Heart right ventricle (tissue), 16 donors: ENCODE data around the gene APBB1. TPM values are rescaled to one million over a fixed set of nuclear protein-coding genes. Genes with fewer than 3 reads are reported as not detected.

ENCODE experiments used
- ATAC-seq, 8 donors: fragments of 200-7000 bp; cut with Tn5 transposase; one replicate each; pipeline ENCODE4 v1.9.1; 2020; ENCODE audit warnings: mild to moderate bottlenecking in 8 of 8, moderate library complexity in 8 of 8, moderate number of reproducible peaks in 1 of 8
- DNase-seq, 2 donors: peaks; one replicate each; pipeline ENCODE4 v3.0.0-alpha.2; 2020
- H3K27ac ChIP-seq, 10 donors: fragments of 200-600 bp; sonication (generic) in 2 of 10; one replicate each; pipeline versions ENCODE4 v1.5.0 to v1.8.0; 2020 to 2022; ENCODE audit warnings: mild to moderate bottlenecking in 3 of 10
- H3K27me3 ChIP-seq, 7 donors: fragments of 200-600 bp; one replicate each; pipeline ENCODE4 v1.8.0; 2021 to 2022; ENCODE audit warnings: mild to moderate bottlenecking in 2 of 7
- H3K36me3 ChIP-seq, 9 donors: fragments of 200-600 bp; sonication (generic) in 1 of 9; one replicate each; pipeline versions ENCODE4 v1.5.0 to v1.8.0; 2020 to 2022; ENCODE audit warnings: mild to moderate bottlenecking in 2 of 9
- H3K4me1 ChIP-seq, 9 donors: fragments of 200-600 bp; sonication (generic) in 1 of 9; one replicate each; pipeline versions ENCODE4 v1.5.0 to v1.8.0; 2020 to 2022; ENCODE audit warnings: mild to moderate bottlenecking in 4 of 9
- H3K4me3 ChIP-seq, 10 donors: fragments of 200-600 bp; sonication (generic) in 2 of 10; one replicate each; pipeline versions ENCODE4 v1.5.0 to v1.8.0; 2020 to 2022; ENCODE audit warnings: mild to moderate bottlenecking in 7 of 10, moderate library complexity in 2 of 10
- H3K9me3 ChIP-seq, 11 donors: fragments of 200-600 bp in 10 of 11; sonication (generic) in 2 of 11; one replicate each; pipeline versions ENCODE4 v1.5.0 to v1.8.0; 2013 to 2022; ENCODE audit warnings: mild to moderate bottlenecking in 2 of 11, control low read depth in 1 of 11, moderate library complexity in 1 of 11
- WGBS, 2 donors: extraction: QIAGEN DNeasy Blood & Tissue Kit; methylation state at CpG; one replicate each; pipeline ENCODE4 v1.1.7; 2013; ENCODE audit warnings: inconsistent platforms in 1 of 2; 5-methylcytosine and 5-hydroxymethylcytosine counted together
- intact Hi-C, 10 donors: fragments of 100-400 bp; cut with DNase I; formaldehyde crosslinking; loops; one replicate each; pipeline versions ENCODE4 v1.11.1 to v1.14.2; 2022
- polyA plus RNA-seq, 2 donors: library from polyadenylated mRNA; stranded (reverse); fragments of 200-250 nt; gene quantifications; one replicate each; pipeline ENCODE4 v1.2.3, GENCODE V29; 2013
- total RNA-seq, 10 donors: library from RNA; stranded (reverse); fragmentation: NEBNext Ultra II Directional in 3 of 10; extraction: Animal tissue kit (Norgen Biotek cat#: 25700) in 3 of 10; gene quantifications; one replicate each; pipeline versions ENCODE4 v1.2.1 to v1.2.4, GENCODE V29; 2021 to 2023
- TF ChIP-seq, protein P1 (sequence below), 9 donors: fragments of 200-600 bp; sonication (generic) in 2 of 9; IDR thresholded peaks; one replicate each; pipeline versions ENCODE4 v1.5.0 to v1.8.0; 2021 to 2022; ENCODE audit warnings: antibody characterized with exemption in 9 of 9, mild to moderate bottlenecking in 5 of 9, moderate library complexity in 1 of 9
- donor health status: Arrhythmogenic right ventricular cardiomyopathy.
- donor health status: ischemic (EF 13 %, LVEDD 7.1; RV severe dilation, severe dysfunction).
- donor health status: healthy with polysubstance abuse.
- donor health status: DM: no; HTN: yes; CAD: no.
- donor health status: DM: no; HTN: no; CAD: no.
- donor health status: ischemic (EF 25% LVEDD 6.9; RV normal size, moderate dysfunction).
- donor health status: ischemic (EF 25% LVEDD 5.7; RV mildly dilated, moderate dysfunction).
- donor health status: healthy.
- donor health status: DM: yes; HTN: yes; CAD: no.
- donor health status: Ischemic cardiomyopathy.
- donor health status: ischemic (EF 35%, LVEDD 5.7; RV mildly dilated, moderate dysfunction).
- donor health status: nonischemic (EF 11% LVEDD 7.7; RV severe dilation, severe dysfunction).
- donor health status: DM: yes; HTN: yes; CAD: no.
- donor health status: PGD.
- donor health status: ischemic (EF 29% LVEDD 5.4; RV normal size, mild dysfunction).
- donor health status: nonischemic (EF 23%, LVEDD 6.1; RV moderate dilation, normal function).

Gene APBB1
- total and polyA plus RNA-seq, 12 donors = 54.3 to 93.3 (median 71.1) TPM

DNA sequence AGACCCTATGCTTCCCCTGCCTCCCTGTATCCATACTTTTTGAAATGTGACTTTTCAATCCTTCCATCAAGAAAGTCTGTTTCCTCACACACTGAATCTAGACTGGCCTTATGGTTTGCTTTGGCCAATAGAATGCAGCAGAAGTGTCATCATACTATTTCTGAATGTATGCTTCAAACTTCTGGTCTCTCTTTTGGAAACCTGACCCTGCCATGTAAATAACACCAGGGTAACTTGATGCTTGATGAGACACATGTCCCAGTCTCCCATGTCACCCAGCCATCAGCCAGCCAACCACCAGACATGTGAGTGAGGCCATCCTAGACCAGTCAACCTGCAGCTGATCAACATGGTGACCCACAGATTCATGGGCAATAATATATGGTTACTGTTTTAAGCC lies 68.9 kb downstream of the APBB1 start:
- no peak for ATAC-seq
- Histone ChIP-seq H3K9me3 (no peaks in the 10 kb centered on the region), H3K27me3 (no peaks in the 10 kb centered on the region), H3K27ac (no peak overlapping the region), H3K4me1 (peaks cover 0 to 7% (median 0%) of the 10 kb centered on the region in 9 donors), H3K36me3 (no peaks in the 10 kb centered on the region), H3K4me3 (no peak overlapping the region)
- TF ChIP-seq, protein P1, sequence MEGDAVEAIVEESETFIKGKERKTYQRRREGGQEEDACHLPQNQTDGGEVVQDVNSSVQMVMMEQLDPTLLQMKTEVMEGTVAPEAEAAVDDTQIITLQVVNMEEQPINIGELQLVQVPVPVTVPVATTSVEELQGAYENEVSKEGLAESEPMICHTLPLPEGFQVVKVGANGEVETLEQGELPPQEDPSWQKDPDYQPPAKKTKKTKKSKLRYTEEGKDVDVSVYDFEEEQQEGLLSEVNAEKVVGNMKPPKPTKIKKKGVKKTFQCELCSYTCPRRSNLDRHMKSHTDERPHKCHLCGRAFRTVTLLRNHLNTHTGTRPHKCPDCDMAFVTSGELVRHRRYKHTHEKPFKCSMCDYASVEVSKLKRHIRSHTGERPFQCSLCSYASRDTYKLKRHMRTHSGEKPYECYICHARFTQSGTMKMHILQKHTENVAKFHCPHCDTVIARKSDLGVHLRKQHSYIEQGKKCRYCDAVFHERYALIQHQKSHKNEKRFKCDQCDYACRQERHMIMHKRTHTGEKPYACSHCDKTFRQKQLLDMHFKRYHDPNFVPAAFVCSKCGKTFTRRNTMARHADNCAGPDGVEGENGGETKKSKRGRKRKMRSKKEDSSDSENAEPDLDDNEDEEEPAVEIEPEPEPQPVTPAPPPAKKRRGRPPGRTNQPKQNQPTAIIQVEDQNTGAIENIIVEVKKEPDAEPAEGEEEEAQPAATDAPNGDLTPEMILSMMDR (IDR thresholded peaks at IDR 0.05) = no peak
- intact Hi-C loops = loop anchor here (5.0 to 10.0 kb wide), 9 partner anchors 33 to 328 kb away; partner anchors contain the start of gene CCKBR (in 2 of the 10)
- no peak for DNase-seq

DNA sequence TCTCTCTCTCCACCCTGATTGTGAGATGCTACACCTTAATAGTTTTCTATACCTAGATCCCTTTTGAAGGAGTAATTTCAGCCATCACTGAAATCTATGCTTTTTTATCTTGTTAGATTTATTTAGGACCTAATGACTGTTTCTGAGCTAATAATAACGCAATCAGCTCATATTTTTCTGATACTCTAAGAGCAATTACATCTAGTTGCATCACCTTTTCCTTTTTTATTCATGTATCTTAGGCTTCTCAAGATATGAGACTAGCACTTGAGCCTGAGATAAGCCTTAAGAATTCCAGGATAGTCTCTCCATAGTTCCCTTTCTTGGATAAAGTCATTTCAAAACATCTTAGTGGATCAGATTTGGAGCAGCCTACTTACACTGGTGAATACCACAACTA lies 73.5 kb downstream of the APBB1 start:
- Histone ChIP-seq H3K4me3 (no peak overlapping the region), H3K27me3 (no peaks in the 10 kb centered on the region), H3K36me3 (no peaks in the 10 kb centered on the region), H3K4me1 (no peaks in the 10 kb centered on the region), H3K9me3 (no peaks in the 10 kb centered on the region), H3K27ac (no peak overlapping the region)
- ATAC-seq (no peak), DNase-seq (no peak)
- WGBS, 2 donors = 94 to 98% methylated on average over 1 of the region's 1 CpG
- intact Hi-C loops = no loop called here
- TF ChIP-seq, protein P1 (IDR thresholded peaks at IDR 0.05) = no peak

Other genes with a start within 250 kb of the APBB1 start
- not detected for gene OR52B2, start 248.8 kb downstream of the APBB1 start, total RNA-seq
- not detected for gene OR52B2, start 248.8 kb downstream of the APBB1 start, polyA plus RNA-seq
- not detected for gene OR52W1, start 219.9 kb downstream of the APBB1 start, total RNA-seq
- gene OR52W1, start 219.9 kb downstream of the APBB1 start, polyA plus RNA-seq = not detected
- not detected for gene C11orf42, start 213.5 kb downstream of the APBB1 start, total RNA-seq
- gene C11orf42, start 213.5 kb downstream of the APBB1 start, polyA plus RNA-seq = not detected
- gene FHIP1B, start 184.5 kb downstream of the APBB1 start, total RNA-seq = 10 to 100 TPM; 13.4 to 17.3 (median 14.3) TPM
- gene FHIP1B, start 184.5 kb downstream of the APBB1 start, polyA plus RNA-seq = 10 to 100 TPM; 20.2 to 23.3 TPM
- gene CNGA4, start 180.0 kb downstream of the APBB1 start, total RNA-seq = under 1 TPM in 1 of 10 donors, not detected in 9; 0.13 TPM
- under 1 TPM in 1 of 2 donors, not detected in 1; 0.01 TPM for gene CNGA4, start 180.0 kb downstream of the APBB1 start, polyA plus RNA-seq
- not detected for gene CCKBR, start 159.3 kb downstream of the APBB1 start, total RNA-seq
- under 1 TPM in 1 of 2 donors, not detected in 1; 0.15 TPM for gene CCKBR, start 159.3 kb downstream of the APBB1 start, polyA plus RNA-seq
- gene CAVIN3, start 98.6 kb downstream of the APBB1 start, total RNA-seq = 100 to 1,000 TPM in 1 of 10 donors, 10 to 100 TPM in 9; 39.3 to 117 (median 46.0) TPM
- gene CAVIN3, start 98.6 kb downstream of the APBB1 start, polyA plus RNA-seq = 100 to 1,000 TPM; 150 to 186 TPM
- gene SMPD1, start 28.6 kb downstream of the APBB1 start, total RNA-seq = 10 to 100 TPM; 57.4 to 88.1 (median 67.6) TPM
- 10 to 100 TPM; 53.8 to 62.1 TPM for gene SMPD1, start 28.6 kb downstream of the APBB1 start, polyA plus RNA-seq
- gene HPX, start 21.9 kb upstream of the APBB1 start, total RNA-seq = under 1 TPM in 5 of 10 donors, not detected in 5; 0.33 to 0.55 (median 0.40) TPM
- gene HPX, start 21.9 kb upstream of the APBB1 start, polyA plus RNA-seq = under 1 TPM; 0.22 to 0.73 TPM
- 10 to 100 TPM in 3 of 10 donors, 1 to 10 TPM in 7; 6.3 to 12.7 (median 8.7) TPM for gene TRIM3, start 54.8 kb upstream of the APBB1 start, total RNA-seq
- 10 to 100 TPM; 14.5 to 14.6 TPM for gene TRIM3, start 54.8 kb upstream of the APBB1 start, polyA plus RNA-seq
- gene ARFIP2, start 62.2 kb upstream of the APBB1 start, total RNA-seq = 10 to 100 TPM; 12.4 to 23.0 (median 14.8) TPM
- 10 to 100 TPM; 16.2 to 36.8 TPM for gene ARFIP2, start 62.2 kb upstream of the APBB1 start, polyA plus RNA-seq
- gene TIMM10B, start 62.4 kb upstream of the APBB1 start, total RNA-seq = 10 to 100 TPM; 13.8 to 21.6 (median 17.5) TPM
- 10 to 100 TPM; 10.0 to 16.3 TPM for gene TIMM10B, start 62.4 kb upstream of the APBB1 start, polyA plus RNA-seq
- gene DNHD1, start 78.2 kb upstream of the APBB1 start, total RNA-seq = 1 to 10 TPM; 3.4 to 7.8 (median 6.5) TPM
- gene DNHD1, start 78.2 kb upstream of the APBB1 start, polyA plus RNA-seq = 10 to 100 TPM in 1 of 2 donors, 1 to 10 TPM in 1; 1.7 to 13.8 TPM
- gene RRP8, start 184.5 kb upstream of the APBB1 start, total RNA-seq = 10 to 100 TPM; 12.1 to 23.3 (median 20.5) TPM
- 10 to 100 TPM; 16.1 to 23.0 TPM for gene RRP8, start 184.5 kb upstream of the APBB1 start, polyA plus RNA-seq
- 100 to 1,000 TPM; 150 to 247 (median 204) TPM for gene ILK, start 184.7 kb upstream of the APBB1 start, total RNA-seq
- 100 to 1,000 TPM; 213 to 244 TPM for gene ILK, start 184.7 kb upstream of the APBB1 start, polyA plus RNA-seq
- 100 to 1,000 TPM in 1 of 10 donors, 10 to 100 TPM in 9; 78.0 to 101 (median 89.7) TPM for gene TAF10, start 193.1 kb upstream of the APBB1 start, total RNA-seq
- gene TAF10, start 193.1 kb upstream of the APBB1 start, polyA plus RNA-seq = 100 to 1,000 TPM in 1 of 2 donors, 10 to 100 TPM in 1; 93.3 to 254 TPM
- 100 to 1,000 TPM in 2 of 10 donors, 10 to 100 TPM in 8; 56.3 to 132 (median 72.6) TPM for gene TPP1, start 200.3 kb upstream of the APBB1 start, total RNA-seq
- 10 to 100 TPM; 31.9 to 34.6 TPM for gene TPP1, start 200.3 kb upstream of the APBB1 start, polyA plus RNA-seq
- gene DCHS1, start 236.7 kb upstream of the APBB1 start, total RNA-seq = 10 to 100 TPM in 3 of 10 donors, 1 to 10 TPM in 7; 7.1 to 12.4 (median 8.7) TPM
- gene DCHS1, start 236.7 kb upstream of the APBB1 start, polyA plus RNA-seq = 1 to 10 TPM; 4.1 to 6.7 TPM